ENCODE measurements around the gene PIP5K1B.

PIP5K1B gene

DNA sequence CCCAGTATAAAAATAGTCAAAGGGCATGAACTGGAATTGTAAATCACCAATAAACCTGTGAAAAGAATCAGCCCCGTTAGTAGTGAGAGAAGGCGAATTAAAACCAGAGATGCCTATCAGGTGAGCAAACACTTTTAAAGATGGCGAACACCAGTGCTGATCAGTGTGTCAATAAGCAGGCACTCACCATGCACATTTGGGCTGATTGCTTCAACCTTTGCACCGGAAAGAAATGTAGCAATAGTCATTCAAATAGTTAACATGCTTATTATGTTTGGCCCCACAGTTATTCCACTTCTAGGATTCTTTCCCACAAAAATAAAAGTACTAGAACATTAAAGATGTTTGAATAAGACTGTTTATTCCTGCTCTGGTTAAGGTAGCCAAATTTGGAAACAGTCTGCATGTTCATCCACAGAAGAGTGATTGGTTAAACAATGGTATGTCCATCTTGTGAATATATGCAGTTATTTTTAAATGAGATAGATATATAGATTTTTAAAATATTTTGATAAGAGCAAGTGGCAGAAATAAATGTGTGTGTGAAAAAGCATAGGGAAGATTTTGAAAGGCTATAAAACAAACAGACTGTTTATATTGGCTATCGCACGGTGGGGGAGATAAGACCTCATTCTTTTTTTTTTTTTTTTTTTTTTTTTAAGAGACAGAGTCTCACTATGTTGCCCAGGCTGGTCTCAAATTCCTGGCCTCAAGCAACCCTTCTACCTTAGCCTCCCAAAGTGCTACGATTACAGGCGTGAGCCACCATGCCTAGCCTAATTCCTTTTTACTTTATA, 112.2 kb downstream of the PIP5K1B start:
- no peak for DNase-seq (ENCODE audit: low read depth)

DNA sequence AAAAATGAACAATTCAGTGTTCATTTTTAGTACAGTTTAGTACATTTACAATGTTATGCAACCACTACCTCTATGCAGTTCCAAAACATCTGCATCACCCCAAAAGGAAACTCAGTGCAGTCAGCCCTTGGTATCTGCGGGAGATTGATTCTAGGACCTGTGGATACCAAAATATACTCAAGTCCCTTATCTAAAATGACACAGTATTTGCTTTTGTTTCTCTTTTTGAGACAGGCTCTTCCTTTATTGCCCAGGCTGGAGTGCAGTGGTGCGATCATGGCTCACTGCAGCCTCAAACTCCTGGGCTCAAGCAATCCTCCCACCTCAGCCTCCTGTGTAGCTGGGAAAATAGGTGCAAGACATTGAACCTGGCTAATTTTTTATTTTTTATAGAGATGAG, 114.0 kb downstream of the PIP5K1B start:
- DNase-seq (ENCODE audit: low read depth): no peak

DNA sequence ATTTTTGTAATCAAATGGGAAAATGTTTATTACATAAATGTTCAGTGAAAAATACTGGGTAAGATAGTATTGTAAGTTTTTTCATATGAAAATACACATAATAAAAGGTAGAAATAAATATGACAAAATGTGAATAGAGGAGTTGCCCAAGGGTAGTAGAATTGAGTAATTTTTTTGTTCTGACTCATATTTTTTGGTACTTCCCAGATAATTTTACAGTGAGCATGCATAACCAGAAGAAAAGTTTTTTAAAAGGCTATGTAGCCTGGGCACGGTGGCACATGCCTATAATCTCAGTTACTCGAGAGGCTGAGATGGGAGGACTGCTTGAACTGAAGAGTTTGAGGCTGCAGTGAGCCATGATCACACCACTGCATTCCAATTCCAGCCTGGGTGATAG, 116.9 kb downstream of the PIP5K1B start:
- DNase-seq (ENCODE audit: low read depth): no peak

DNA sequence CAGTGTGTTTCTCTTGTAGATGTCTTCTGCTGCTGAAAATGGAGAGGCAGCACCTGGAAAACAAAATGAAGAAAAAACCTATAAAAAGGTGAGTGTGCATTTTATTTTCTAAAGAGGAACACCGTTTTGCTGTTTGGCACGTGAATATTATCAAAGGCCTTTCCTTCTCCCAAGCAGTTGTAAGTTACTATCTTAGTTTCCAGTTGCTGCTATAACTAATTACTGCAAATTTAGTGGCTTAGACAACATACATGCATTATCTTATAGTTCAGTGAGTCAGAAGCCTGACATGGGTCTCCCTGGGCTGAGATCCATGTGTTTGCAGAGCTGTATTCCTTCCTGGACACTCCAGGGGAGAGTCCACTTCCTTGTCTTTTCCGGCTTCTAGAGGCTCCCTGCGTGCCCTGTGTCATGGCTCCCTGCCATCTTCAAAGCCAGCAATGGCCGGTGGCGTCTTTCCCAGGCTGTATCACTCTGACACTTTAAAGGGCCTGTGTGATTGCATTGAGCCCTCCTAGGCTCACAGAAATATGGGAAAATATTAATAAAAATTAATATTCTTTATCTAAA, 117.6 kb downstream of the PIP5K1B start:
- DNase-seq (ENCODE audit: low read depth): no peak

DNA sequence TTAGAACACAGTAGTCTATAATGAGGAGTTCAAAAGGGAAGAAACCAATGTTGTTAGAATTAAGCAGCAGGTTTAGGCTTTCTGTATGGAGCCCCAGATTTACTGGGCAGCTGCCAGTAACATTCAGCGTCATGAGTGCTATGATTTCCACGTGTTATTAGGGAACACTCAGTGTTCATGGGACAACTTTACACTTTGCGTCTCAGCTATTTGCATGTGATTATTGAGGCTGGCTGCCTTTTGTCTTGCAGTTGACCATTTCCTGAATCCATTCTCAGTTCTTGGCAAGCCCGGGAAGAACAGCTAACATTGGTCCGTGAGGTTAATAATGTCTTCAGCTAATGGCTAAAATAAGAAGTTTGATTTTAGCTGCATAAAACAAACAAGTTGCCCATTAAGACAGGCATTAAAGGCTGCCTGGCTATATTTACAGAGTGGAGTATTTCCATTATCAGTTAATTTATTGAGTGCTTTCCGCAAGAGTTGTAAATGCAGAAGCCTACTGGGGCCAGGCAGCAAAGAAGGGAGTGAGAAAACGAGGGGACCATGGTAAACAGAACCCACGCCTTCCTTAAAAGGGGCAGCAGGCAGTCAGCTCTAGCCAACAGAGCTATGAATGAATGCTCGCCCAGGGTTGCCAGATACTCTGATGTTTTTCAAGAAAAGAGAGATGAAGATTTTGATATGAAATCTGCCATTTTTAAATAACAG, 120.9 kb downstream of the PIP5K1B start:
- DNase-seq (ENCODE audit: low read depth): no peak

DNA sequence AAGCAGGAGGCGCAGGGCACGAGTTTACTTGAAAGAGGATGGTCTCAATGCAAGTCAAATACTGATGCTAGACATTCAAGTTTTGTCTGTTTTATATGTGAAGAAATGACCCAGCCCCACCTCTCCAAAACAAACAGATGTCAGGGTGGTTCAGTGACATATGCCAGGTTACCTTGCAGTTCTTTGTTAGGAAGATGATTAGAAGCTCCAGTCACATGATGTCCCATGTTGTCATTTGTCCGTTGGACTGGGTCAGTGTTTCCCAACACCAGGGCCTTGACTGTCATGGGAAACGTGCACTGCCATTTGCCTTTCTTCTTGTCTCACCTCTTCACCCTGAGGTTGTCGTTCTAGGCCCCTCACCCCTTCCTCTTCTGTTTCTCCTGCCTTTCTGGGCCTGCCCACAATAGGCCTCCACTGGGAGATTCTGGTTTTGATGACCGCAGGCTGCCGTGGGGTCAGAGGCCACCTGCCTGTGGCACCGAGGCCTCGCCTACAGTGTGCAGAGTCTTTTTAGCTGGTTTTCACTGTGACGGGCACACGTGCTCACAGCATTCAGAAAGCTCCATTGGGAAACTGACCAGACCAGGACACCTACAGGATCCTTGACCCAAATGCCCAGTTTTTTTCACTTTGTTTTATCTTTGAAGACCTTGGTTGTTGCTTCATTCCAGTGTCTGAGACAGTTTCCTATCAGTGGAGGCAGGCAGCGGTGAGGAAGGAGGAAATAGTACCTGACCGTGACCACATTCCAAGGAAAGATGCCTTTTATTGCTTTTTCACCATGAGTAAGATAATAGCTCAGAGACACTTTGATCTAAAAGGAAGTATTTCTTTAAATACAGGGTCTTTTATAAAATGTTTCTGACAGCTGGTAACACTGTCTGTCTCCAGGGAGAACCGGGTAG, 123.1 kb downstream of the PIP5K1B start:
- DNase-seq (ENCODE audit: low read depth): no peak

DNA sequence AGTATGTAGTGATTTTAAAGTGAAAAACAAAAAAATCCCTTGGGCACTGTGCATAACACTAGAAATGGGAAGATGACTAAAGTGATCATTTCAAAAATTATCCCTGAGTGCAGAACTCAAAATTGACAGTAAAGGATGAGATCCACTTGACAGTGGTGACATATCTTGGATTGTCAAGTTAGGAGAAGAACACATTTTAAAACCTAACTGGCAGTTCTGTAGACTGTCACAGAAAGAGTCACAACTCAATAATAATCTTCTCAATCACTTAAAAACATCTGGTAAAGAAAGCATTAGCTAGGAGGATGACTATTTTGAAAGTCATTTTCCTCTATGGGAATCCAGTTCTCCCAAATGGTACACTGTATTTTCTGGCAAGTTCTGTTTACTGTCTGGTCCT, 127.1 kb downstream of the PIP5K1B start:
- no peak for DNase-seq (ENCODE audit: low read depth)

DNA sequence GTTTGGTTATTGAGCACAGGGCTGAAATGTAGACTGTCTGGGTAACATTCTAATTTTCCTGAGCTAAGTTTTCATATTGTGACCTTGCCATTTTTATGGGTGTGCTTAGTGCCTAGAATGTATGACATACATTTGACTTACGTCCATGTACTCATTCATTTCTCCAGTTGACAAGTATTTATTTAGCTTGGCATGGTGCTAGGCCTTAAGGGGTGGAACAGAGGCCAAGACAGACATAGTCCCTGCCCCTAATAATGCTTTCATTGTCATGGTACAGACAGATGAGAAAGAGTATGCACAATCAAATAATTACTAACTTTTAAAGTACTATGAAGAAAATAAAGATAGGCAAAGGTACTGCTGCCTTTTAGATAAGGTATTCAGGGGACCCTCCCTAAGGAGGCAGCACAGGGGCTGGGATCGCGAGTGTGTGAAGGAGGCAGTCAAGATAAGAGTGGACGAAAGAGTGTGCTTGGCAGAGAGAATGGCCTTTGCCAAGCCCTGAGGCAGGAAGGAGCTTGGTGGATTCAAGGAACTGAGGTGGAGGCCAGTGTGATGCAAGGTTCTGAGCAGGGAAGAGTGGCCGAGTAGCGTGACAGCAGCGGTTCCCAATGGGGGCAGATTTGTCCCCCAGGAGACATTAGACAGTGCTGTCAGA, 128.0 kb downstream of the PIP5K1B start:
- no peak for DNase-seq (ENCODE audit: low read depth)

DNA sequence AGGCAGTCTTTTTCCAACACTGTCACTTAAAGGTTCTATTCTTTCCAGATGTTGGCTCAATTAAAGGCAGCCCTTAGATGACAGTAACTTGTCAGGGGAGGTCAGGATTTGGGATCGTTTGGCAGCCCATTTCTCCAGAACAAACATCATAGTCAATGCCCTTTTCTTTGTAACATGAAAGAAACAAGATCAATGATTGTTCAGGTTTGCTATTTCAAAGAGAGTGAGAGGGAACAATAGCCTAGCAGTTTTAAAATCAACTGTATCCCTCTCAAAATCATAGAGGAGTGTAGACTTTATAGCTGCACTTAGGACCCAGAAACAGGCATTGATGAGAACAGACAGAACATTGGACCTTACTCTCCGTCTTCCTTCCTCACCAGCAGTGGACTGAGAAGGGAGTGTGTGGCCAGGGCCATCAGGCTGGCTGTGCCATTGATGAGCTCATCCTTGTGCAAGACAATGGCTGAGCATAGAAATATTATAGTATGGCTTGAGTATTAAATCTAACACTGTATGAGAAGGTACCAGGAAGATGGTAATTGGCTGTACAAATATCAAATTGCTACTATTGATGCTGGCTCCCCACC, 130.0 kb downstream of the PIP5K1B start:
- DNase-seq (ENCODE audit: low read depth): no peak

DNA sequence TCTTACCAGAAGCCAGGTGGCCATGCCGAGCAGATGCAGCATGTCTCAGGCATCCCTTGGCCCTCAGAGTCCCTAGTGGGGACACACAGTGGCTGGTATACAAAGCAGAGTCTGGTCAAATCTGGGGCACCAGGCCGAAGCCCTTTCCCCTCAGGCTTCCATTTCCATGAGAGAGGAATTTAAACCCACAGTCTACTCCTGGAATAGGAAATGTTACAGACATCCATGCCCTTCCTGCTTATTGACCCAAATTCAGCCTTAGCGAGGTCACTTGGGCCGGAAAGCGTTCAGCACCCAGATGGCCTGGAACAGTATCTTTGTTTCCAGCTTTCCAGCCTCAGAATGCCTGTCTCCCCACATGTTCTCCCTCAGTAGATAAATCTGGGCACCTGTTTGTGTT, 131.7 kb downstream of the PIP5K1B start:
- no peak for DNase-seq (ENCODE audit: low read depth)

DNA sequence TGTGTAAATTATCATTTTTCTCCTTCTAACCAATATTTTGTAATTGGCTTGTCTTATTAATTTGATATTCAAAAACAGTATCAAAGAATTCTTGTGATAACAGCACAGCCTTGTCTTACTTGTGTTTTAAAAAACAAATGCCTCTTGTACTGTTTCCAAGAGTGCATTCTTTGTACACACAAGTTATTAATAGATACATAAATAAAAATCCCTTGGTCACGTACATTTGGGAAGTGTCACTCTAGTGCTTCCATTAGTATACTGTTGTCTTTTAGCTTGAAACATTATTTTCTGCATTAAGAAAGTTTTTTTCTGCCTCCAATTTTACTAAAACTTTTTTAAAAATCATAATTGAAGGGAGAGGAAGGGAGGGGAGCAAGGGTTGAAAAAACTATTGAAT, 133.2 kb downstream of the PIP5K1B start:
- no peak for DNase-seq (ENCODE audit: low read depth)

DNA sequence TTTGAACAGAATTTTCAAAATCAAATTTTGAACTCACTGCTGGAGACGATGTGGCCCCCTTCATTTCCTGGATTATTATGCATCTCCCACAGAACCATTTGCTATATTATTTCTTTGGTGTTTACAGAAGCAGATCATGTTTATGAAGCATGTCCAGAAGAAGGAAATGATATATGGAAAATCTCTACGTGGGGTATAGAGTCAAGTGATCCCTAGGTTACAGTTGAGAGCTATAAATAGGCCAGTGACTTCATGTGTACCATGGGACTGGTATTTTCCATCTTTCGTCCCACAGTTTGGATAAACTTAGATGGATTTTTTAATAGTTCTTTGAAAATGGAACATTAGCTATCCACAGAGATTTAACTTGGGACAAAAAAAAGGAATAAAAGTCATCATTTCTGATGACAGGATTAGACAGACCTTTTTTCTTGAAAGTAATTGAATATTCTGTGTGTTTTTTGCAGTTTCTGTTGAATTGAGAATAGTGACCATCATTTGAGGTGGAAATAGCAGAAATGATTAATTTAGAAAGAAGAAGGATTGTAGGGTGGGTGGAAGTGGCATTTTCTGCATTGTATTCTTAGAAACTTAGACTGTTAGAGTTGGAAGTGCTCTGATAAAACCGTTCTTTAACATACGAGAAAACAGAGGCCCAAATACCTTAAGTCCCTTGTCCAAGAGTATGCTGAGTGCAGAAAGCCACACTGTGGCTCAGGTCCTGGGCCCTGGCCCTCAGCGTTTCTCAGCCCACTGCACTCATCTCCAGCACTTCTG, 136.4 kb downstream of the PIP5K1B start:
- DNase-seq (ENCODE audit: low read depth): no peak

DNA sequence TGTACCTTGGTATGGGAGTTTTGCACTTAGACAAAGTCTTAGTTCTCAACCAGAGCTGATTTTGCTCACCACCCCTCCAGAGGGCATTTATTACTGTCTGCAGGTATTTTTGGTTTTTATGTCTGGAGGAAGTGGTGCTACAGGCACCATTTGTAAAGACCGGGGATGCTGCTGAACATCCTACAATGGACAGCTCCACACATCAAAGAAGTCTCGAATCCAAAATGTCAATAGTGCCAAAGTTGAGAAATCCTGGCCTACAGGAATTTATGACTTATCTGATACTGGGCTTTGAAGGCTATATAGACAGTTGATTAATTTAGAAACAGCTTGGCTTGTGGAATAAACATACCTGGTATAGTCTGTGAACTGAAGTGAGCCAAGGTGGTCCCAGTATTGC, 137.5 kb downstream of the PIP5K1B start:
- no peak for DNase-seq (ENCODE audit: low read depth)

DNA sequence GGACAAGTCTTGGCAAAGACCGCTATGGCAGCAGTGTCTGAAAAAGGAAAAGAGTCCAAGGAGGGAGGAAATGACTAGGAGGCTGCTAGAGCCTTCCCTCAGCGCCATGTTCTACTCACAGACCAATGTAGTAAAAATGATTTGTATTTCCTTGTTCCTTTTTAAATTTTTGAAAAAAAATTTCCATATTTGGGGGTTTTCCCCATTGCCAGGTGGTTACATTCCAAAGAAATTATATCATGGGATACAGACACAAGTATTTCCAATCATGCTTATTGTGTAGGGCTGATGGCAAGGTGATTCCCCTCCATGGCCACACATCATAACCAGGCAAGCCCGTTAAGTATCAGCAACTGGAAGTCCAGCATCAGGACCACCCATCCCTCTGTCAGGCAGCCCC, 138.2 kb downstream of the PIP5K1B start:
- DNase-seq (ENCODE audit: low read depth): no peak

DNA sequence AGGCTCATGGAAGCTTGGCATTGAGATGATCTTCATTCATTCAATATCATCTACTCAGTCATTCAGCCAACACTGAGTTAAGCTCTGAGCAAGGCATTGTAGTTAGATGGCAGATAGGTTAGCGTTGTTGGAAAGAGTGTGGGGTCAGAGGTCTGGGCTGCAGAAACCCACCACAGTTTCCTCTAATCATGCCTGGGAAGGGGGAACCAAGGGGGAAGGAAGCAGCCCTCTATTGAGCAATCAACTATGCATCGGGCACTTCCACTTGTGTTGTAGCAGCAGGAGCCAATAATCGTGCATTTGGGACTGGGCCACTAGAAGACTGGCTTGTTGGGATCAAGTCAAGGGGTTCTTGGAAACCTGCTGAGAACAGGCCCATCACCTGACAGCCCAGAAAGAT, 139.1 kb downstream of the PIP5K1B start:
- no peak for DNase-seq (ENCODE audit: low read depth)

DNA sequence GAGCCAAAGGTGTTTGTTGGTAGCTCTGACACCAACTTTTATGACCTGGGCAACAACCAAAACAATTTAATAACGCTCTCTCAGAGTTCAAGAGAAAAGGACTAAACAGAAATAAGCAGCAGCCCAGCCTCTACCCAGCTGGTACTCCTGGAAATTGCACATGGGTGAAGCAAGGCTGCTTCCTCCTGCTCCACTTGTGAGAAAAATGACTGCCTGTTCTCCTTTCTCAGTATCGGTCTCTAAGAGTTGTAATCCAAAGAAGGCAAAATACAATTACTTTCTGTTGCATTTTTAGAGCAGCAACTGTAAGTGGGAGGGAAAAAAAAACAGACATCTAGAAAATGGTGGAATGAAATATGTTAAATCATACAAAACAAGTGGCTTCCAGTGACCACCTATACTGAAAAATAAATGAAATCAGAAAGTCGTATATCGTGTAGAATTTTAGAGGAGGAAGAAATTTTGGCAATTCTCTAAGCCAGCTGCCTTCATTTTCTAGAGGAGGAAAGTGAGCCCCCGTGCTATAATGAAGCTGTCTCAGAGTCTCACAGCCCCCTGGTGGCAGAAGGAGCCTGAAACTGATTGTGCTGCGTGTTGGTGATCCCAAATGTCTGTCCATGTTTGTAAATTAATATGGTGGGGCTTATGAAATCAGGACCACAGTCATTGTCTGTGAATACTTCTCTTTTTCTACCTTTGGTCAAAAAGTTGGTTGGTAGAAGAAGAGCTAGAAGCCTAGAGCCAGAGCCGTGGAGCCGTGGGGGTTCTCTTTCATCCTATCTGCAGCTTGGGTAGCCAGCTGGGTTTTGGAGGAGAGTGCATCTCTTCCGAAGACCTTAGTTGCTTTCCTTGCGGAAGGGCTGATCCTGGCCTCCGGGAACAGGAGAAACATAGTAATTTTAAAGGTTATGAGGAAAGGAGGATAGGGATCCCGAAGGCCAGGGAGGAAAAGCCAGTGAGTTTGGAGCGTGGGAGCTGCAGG, 139.9 kb downstream of the PIP5K1B start:
- peak; percentile 43 for DNase-seq (ENCODE audit: low read depth)

DNA sequence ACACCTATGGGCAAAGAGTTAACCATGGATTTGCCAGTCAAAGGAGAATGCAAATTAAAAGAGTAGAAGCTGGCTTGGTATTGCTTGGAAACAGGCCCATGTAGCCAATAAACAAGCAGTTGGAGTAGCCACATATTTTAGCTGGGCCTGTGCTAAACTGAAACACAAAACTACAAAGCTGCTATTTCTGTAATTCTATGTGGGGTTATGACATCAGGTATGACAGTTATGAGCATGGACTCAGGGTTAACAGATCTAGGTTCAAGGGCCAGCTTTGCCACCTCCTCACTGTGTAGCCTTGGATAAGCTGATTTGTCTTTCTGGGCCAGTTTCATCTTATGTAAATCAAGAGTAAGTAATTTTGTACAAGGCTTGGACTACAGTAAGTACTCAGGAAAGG, 142.7 kb downstream of the PIP5K1B start:
- no peak for DNase-seq (ENCODE audit: low read depth)

DNA sequence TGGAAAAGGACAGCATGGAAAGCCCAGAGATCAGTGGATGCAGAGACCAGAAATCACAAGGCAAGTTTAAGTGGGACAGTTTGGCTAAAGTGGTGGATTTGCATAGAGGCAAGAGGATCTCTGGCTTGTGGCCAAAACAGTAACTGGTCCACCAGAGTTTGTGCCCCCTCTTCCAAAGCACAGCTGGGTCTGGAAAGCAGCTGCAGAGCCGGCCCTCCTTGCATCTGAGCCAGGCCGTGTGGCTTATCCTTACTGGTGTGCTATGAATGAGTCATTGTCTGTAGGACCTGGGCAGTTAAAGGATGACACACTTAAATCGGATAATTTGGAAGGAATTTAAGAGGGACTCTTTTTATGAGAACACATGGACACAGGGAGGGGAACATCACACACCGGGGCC, 146.6 kb downstream of the PIP5K1B start:
- peak; percentile 27 for DNase-seq (ENCODE audit: low read depth)

DNA sequence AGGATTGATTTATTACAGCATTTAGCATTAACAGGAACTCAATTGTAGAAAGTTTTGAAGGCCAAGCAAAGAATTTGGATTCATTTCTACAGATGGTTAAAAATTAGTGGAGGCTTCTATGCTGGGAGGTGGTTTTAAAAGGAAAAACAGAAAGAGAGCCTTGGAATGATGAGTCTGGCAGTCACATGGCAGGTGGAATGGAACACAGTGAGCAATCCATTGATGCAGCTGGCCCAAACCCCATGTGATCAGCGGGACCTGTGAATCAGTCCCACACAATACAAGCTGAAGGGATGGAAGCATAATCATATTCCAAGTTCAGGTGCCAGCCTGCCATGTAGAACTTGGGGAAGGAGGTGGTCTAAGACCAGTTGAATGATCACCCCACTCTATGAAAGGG, 147.9 kb downstream of the PIP5K1B start:
- no peak for DNase-seq (ENCODE audit: low read depth)

Data from ELR (cell line).